DND-41 (cell line): ENCODE results near the gene GSTM3.

Experiments
- ATAC-seq: fragments of 200-7000 bp; cut with Tn5 transposase; 3 replicates; pipeline ENCODE4 v1.9.1; 2021; ENCODE audit warnings: low read depth; ENCODE audit not compliant: insufficient read depth
- DNase-seq: peaks from one replicate; pipeline ENCODE4 v3.0.0-alpha.2; 2020
- H2AFZ ChIP-seq: 2 replicates; pipeline ENCODE4 v1.6.0; 2012; ENCODE audit warnings: low read depth, low read length
- H3K27ac ChIP-seq: 2 replicates; pipeline ENCODE4 v1.5.1; 2012; ENCODE audit warnings: low read length, inconsistent platforms
- H3K27me3 ChIP-seq: fragments of 200-600 bp; sonication (generic); 2 replicates; pipeline ENCODE4 v1.6.0; 2012; ENCODE audit warnings: low read length, mild to moderate bottlenecking, inconsistent platforms; ENCODE audit not compliant: insufficient read depth, poor library complexity
- H3K36me3 ChIP-seq: 2 replicates; pipeline ENCODE4 v1.5.1; 2012; ENCODE audit warnings: low read length, inconsistent platforms; ENCODE audit not compliant: insufficient read depth
- H3K4me1 ChIP-seq: 2 replicates; pipeline ENCODE4 v1.5.1; 2012; ENCODE audit warnings: mild to moderate bottlenecking, low read length; ENCODE audit not compliant: insufficient read depth
- H3K4me2 ChIP-seq: 2 replicates; pipeline ENCODE4 v1.6.0; 2012; ENCODE audit warnings: mild to moderate bottlenecking, moderate library complexity, low read length, inconsistent platforms; ENCODE audit not compliant: insufficient read depth
- H3K4me3 ChIP-seq, 2 experiments: fragments of 200-600 bp in 1 of 2; shearing (Covaris generic) in 1 of 2; 2 replicates each; pipeline ENCODE4 v1.5.1; 2012 to 2016; ENCODE audit warnings: inconsistent platforms in 2 of 2, low read length in 2 of 2, mild to moderate bottlenecking in 2 of 2, low read depth in 1 of 2, moderate library complexity in 1 of 2
- H3K79me2 ChIP-seq: 2 replicates; pipeline ENCODE4 v1.6.0; 2012; ENCODE audit warnings: low read length, inconsistent platforms; ENCODE audit not compliant: insufficient read depth
- H3K9ac ChIP-seq: 2 replicates; pipeline ENCODE4 v1.6.0; 2012; ENCODE audit warnings: low read depth, mild to moderate bottlenecking, inconsistent platforms, low read length, moderate library complexity
- H3K9me3 ChIP-seq: 2 replicates; pipeline ENCODE4 v1.5.1; 2012; ENCODE audit warnings: low read length, moderate library complexity, mild to moderate bottlenecking, inconsistent platforms; ENCODE audit not compliant: insufficient read depth, severe bottlenecking
- H4K20me1 ChIP-seq: 2 replicates; pipeline ENCODE4 v1.6.0; 2012; ENCODE audit warnings: low read length; ENCODE audit not compliant: insufficient read depth
- CTCF ChIP-seq: IDR thresholded peaks from 2 replicates; pipeline ENCODE4 v1.5.1; 2012; ENCODE audit warnings: borderline replicate concordance, low read length, moderate library complexity, mild to moderate bottlenecking; ENCODE audit not compliant: poor library complexity, severe bottlenecking; ENCODE audit errors: extremely low read depth
- EZH2 ChIP-seq: IDR thresholded peaks from 3 replicates; pipeline ENCODE4 v1.6.1; 2012; ENCODE audit warnings: borderline replicate concordance, low read depth, mild to moderate bottlenecking, moderate library complexity, low read length, inconsistent platforms; ENCODE audit not compliant: severe bottlenecking

GSTM3 gene

GRCh38 chr1:109716570-109717090, 24.2 kb downstream of the GSTM3 start:
- Histone ChIP-seq H2AFZ (no peak overlapping the region), H3K4me2 (no peak overlapping the region), H3K9ac (no peak overlapping the region), H3K27ac (no peak overlapping the region), H3K27me3 (peaks cover 3% of the 10 kb centered on the region), H3K36me3 (no peaks in the 10 kb centered on the region), H3K79me2 (no peaks in the 10 kb centered on the region), H3K4me1 (no peaks in the 10 kb centered on the region), H4K20me1 (no peaks in the 10 kb centered on the region), H3K9me3 (no peaks in the 10 kb centered on the region), H3K4me3 (no peak overlapping the region)
- TF ChIP-seq EZH2 (no peak), CTCF (no peak)
- no peak for DNase-seq
- no peak for ATAC-seq

DNA sequence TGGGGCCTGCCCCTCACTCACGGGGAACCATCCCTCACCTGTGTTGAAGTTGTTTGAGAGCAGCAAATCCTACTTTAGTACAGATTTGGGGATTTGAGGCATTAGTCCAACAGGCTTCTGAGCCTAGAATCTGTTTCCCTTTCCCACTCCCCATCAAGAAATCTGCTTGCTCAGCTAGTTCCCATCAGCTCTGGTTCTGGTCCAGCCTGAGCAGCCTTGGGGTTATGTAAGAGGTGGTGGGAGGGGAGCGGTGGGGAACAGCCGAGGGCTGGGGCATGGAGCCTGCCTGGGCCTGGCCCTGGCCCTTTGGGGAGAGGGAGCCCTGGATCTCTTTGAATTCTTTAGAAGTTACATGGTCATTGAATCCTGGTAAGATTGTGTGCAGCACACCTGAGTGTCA, 24.7 kb downstream of the GSTM3 start:
- no peaks in the 10 kb centered on the region for H3K4me1 ChIP-seq

DNA sequence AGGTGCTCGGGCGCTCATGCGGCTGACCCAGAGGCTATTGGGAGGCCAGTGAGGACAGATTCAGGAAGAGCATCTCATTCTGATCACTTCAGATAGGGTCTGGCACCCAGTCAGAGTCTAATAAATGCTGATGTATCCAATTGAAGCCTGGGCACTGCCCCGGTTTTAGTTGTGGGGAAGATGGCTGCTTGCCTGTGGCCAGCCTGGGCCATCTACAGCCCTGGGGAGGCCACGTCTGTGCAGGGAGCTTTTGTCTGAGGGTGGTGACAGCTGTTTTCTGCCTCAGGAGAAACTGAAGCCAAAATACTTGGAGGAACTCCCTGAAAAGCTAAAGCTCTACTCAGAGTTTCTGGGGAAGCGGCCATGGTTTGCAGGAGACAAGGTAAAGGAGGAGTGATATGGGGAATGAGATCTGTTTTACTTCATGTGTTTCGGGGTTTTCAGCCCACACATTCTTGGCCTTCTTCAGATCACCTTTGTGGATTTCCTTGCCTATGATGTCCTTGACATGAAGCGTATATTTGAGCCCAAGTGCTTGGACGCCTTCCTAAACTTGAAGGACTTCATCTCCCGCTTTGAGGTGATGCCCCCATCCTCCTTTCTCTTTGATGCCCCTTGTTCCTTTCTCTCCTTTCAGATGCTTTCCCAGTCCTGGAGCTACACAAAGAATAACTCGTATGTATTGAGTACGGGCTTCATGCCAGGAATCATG, 26.0 kb downstream of the GSTM3 start:
- H3K4me2 ChIP-seq = no peak overlapping the region
- H3K4me1 ChIP-seq = no peaks in the 10 kb centered on the region
- no peaks in the 10 kb centered on the region for H3K36me3 ChIP-seq
- TF ChIP-seq EZH2 (no peak), CTCF (no peak)
- ATAC-seq = no peak
- H3K27me3 ChIP-seq = no peaks in the 10 kb centered on the region
- no peak overlapping the region for H3K4me3 ChIP-seq
- H3K79me2 ChIP-seq = no peaks in the 10 kb centered on the region
- no peaks in the 10 kb centered on the region for H4K20me1 ChIP-seq
- no peak overlapping the region for H3K9ac ChIP-seq
- no peaks in the 10 kb centered on the region for H3K9me3 ChIP-seq
- H2AFZ ChIP-seq = no peak overlapping the region
- no peak overlapping the region for H3K27ac ChIP-seq
- DNase-seq = no peak

More for the DNA sequence above, 24.7 kb downstream of the GSTM3 start:
- Histone ChIP-seq H3K4me3 (no peak overlapping the region), H3K9ac (no peak overlapping the region), H3K27me3 (peaks cover 3% of the 10 kb centered on the region), H3K4me2 (no peak overlapping the region), H3K27ac (no peak overlapping the region), H3K9me3 (no peaks in the 10 kb centered on the region), H2AFZ (no peak overlapping the region), H3K36me3 (no peaks in the 10 kb centered on the region), H3K79me2 (no peaks in the 10 kb centered on the region), H4K20me1 (no peaks in the 10 kb centered on the region)
- DNase-seq (no peak), ATAC-seq (no peak)
- TF ChIP-seq EZH2 (no peak), CTCF (no peak)
